Heart left ventricle (tissue), 16 donors: ENCODE measurements around the gene TRAF3. TPM values are rescaled to one million over a fixed set of nuclear protein-coding genes. Genes with fewer than 3 reads are reported as not detected.
A peak's percentile ranks its signal among the peaks of the same experiment; 100 is the strongest.

Source experiments
- ATAC-seq, 4 donors: fragments of 200-7000 bp; cut with Tn5 transposase; one replicate each; pipeline ENCODE4 v1.9.1; 2020 to 2022; ENCODE audit warnings: moderate library complexity in 4 of 4, mild to moderate bottlenecking in 3 of 4, moderate number of reproducible peaks in 1 of 4
- DNase-seq, 5 donors: peaks; one replicate each; pipeline ENCODE4 v3.0.0-alpha.2; 2020
- H3K27ac ChIP-seq, 12 donors: fragments of 200-600 bp; sonication (generic) in 4 of 12; one replicate each; pipeline versions ENCODE4 v1.5.0 to v1.8.0; 2016 to 2022; ENCODE audit warnings: mild to moderate bottlenecking in 2 of 12
- H3K27me3 ChIP-seq, 9 donors: fragments of 200-600 bp; sonication (generic) in 2 of 9; one replicate each; pipeline versions ENCODE4 v1.5.1 to v1.8.0; 2016 to 2022; ENCODE audit warnings: mild to moderate bottlenecking in 3 of 9
- H3K36me3 ChIP-seq, 9 donors: fragments of 200-600 bp; sonication (generic) in 2 of 9; one replicate each; pipeline versions ENCODE4 v1.5.0 to v1.8.0; 2018 to 2022; ENCODE audit warnings: mild to moderate bottlenecking in 2 of 9
- H3K4me1 ChIP-seq, 12 donors: fragments of 200-600 bp; sonication (generic) in 4 of 12; one replicate each; pipeline versions ENCODE4 v1.5.0 to v1.8.0; 2016 to 2022; ENCODE audit warnings: mild to moderate bottlenecking in 3 of 12
- H3K4me3 ChIP-seq, 12 donors: fragments of 200-600 bp; sonication (generic) in 4 of 12; one replicate each; pipeline versions ENCODE4 v1.5.0 to v1.8.0; 2017 to 2022; ENCODE audit warnings: mild to moderate bottlenecking in 9 of 12, moderate library complexity in 4 of 12
- H3K9me3 ChIP-seq, 12 donors: fragments of 200-600 bp; sonication (generic) in 4 of 12; one replicate each; pipeline versions ENCODE4 v1.5.0 to v1.8.0; 2016 to 2022; ENCODE audit warnings: mild to moderate bottlenecking in 1 of 12
- CTCF ChIP-seq, 12 donors: fragments of 200-600 bp; sonication (generic) in 4 of 12; IDR thresholded peaks; one replicate each; pipeline versions ENCODE4 v1.5.0 to v1.8.0; 2018 to 2022; ENCODE audit warnings: antibody characterized with exemption in 12 of 12, mild to moderate bottlenecking in 5 of 12
- POLR2A ChIP-seq, 2 donors: fragments of 450-650 bp; IDR thresholded peaks; one replicate each; pipeline ENCODE4 v1.6.1; 2017; ENCODE audit warnings: antibody characterized with exemption in 2 of 2, mild to moderate bottlenecking in 2 of 2, moderate library complexity in 2 of 2
- WGBS, 4 donors: extraction: QIAGEN DNeasy Blood & Tissue Kit in 2 of 4; methylation state at CpG; one replicate each; pipeline versions ENCODE4 v1.1.5 to v1.1.7; 2013 to 2018; 5-methylcytosine and 5-hydroxymethylcytosine counted together
- intact Hi-C, 10 donors: fragments of 100-400 bp; cut with DNase I; formaldehyde crosslinking; loops; one replicate each; pipeline versions ENCODE4 v1.11.1 to v1.14.2; 2022
- polyA plus RNA-seq, 2 donors: library from polyadenylated mRNA; stranded (reverse); fragments of 200-250 nt; gene quantifications; one replicate each; pipeline ENCODE4 v1.2.3, GENCODE V29; 2013
- total RNA-seq, 9 donors: library from RNA; depleted of rRNA in 2 of 9; stranded (reverse); fragments of >200 nt in 2 of 9; fragmentation: NEBNext Ultra II Directional in 3 of 9; extraction: Animal tissue kit (Norgen Biotek cat#: 25700) in 3 of 9; gene quantifications; one replicate each; pipeline versions ENCODE4 v1.1.0 to v1.2.4, GENCODE V29; 2016 to 2023
- donor health status: ischemic (EF 13 %, LVEDD 7.1; RV severe dilation, severe dysfunction).
- donor health status: healthy with polysubstance abuse.
- donor health status: DM: no; HTN: yes; CAD: no.
- donor health status: DM: no; HTN: no; CAD: no.
- donor health status: ischemic (EF 25% LVEDD 6.9; RV normal size, moderate dysfunction).
- donor health status: ischemic (EF 25% LVEDD 5.7; RV mildly dilated, moderate dysfunction).
- donor health status: healthy.
- donor health status: DM: yes; HTN: yes; CAD: no.
- donor health status: ischemic (EF 35%, LVEDD 5.7; RV mildly dilated, moderate dysfunction).
- donor health status: nonischemic (EF 11% LVEDD 7.7; RV severe dilation, severe dysfunction).
- donor health status: DM: yes; HTN: yes; CAD: no.
- donor health status: PGD.
- donor health status: ischemic (EF 29% LVEDD 5.4; RV normal size, mild dysfunction).
- donor health status: nonischemic (EF 23%, LVEDD 6.1; RV moderate dilation, normal function).

TRAF3 gene
- total and polyA plus RNA-seq, 11 donors: 1.6 to 20.6 (median 10.6) TPM

- DNase-seq: no peak
- 85 to 90% (median 88%) methylated on average over 19 of the region's 19 CpGs for WGBS, 4 donors
- ATAC-seq: peak in 2 of 4 donors; percentile 72 to 77
- Histone ChIP-seq H3K9me3 (no peaks in the 10 kb centered on the region), H3K27ac (peak overlapping the region in 1 of 12 donors; percentile 66), H3K36me3 (no peaks in the 10 kb centered on the region), H3K27me3 (peaks cover 0 to 7% (median 0%) of the 10 kb centered on the region in 9 donors), H3K4me1 (peaks cover 0 to 16% (median 0%) of the 10 kb centered on the region in 12 donors), H3K4me3 (no peak overlapping the region)
- TF ChIP-seq CTCF (IDR thresholded peaks at IDR 0.05) (no peak), POLR2A (IDR thresholded peaks at IDR 0.05) (no peak)
- intact Hi-C loops: no loop called here
These were observed 8.8 kb upstream of the TRAF3 start for GRCh38 chr14:102768223-102769048.

GRCh38 chr14:102769049-102769327, 8.3 kb upstream of the TRAF3 start:
- no peak for ATAC-seq
- WGBS, 4 donors: 88 to 97% (median 91%) methylated on average over 4 of the region's 4 CpGs
- no peak overlapping the region for H3K4me3 ChIP-seq
- no peaks in the 10 kb centered on the region for H3K9me3 ChIP-seq
- peaks cover 0 to 7% (median 0%) of the 10 kb centered on the region in 9 donors for H3K27me3 ChIP-seq
- no peak for TF ChIP-seq POLR2A (IDR thresholded peaks at IDR 0.05)
- H3K36me3 ChIP-seq: no peaks in the 10 kb centered on the region
- peak overlapping the region in 1 of 12 donors; percentile 66 for H3K27ac ChIP-seq
- intact Hi-C loops: no loop called here
- H3K4me1 ChIP-seq: peaks cover 0 to 16% (median 0%) of the 10 kb centered on the region in 12 donors
- no peak for DNase-seq

- Histone ChIP-seq H3K27ac (no peak overlapping the region), H3K4me3 (no peak overlapping the region), H3K4me1 (peaks cover 0 to 23% (median 0%) of the 10 kb centered on the region in 12 donors), H3K27me3 (peaks cover 0 to 7% (median 0%) of the 10 kb centered on the region in 9 donors), H3K36me3 (no peaks in the 10 kb centered on the region), H3K9me3 (no peaks in the 10 kb centered on the region)
- ATAC-seq: no peak
- intact Hi-C loops: loop anchor here in 4 of 10 donors (5.0 to 10.0 kb wide), 3 partner anchors 76 to 154 kb away; partner anchors contain the start of gene AMN (in 1 of the 4)
- TF ChIP-seq CTCF (IDR thresholded peaks at IDR 0.05) (no peak), POLR2A (IDR thresholded peaks at IDR 0.05) (no peak)
- DNase-seq: no peak
- 65 to 74% (median 69%) methylated on average over 32 of the region's 32 CpGs for WGBS, 4 donors
These were observed 6.8 kb upstream of the TRAF3 start for GRCh38 chr14:102770147-102771123.

GRCh38 chr14:102771144-102771543, 6.1 kb upstream of the TRAF3 start:
- DNase-seq: no peak
- Histone ChIP-seq H3K36me3 (no peaks in the 10 kb centered on the region), H3K9me3 (no peaks in the 10 kb centered on the region), H3K27me3 (peaks cover 0 to 7% (median 0%) of the 10 kb centered on the region in 9 donors), H3K4me1 (peaks cover 0 to 30% (median 0%) of the 10 kb centered on the region in 12 donors), H3K27ac (no peak overlapping the region), H3K4me3 (no peak overlapping the region)
- TF ChIP-seq POLR2A (IDR thresholded peaks at IDR 0.05): no peak
- TF ChIP-seq CTCF (IDR thresholded peaks at IDR 0.05): no peak
- intact Hi-C loops: loop anchor here in 4 of 10 donors (5.0 to 10.0 kb wide), 3 partner anchors 76 to 154 kb away; partner anchors contain the start of gene AMN (in 1 of the 4)
- ATAC-seq: no peak
- WGBS, 4 donors: 91 to 96% (median 95%) methylated on average over 9 of the region's 9 CpGs
